B cell (primary cell): Measurements from ENCODE around the gene ABCA1. TPM values are rescaled to one million over a fixed set of nuclear protein-coding genes. Genes with fewer than 3 reads are reported as not detected.

ENCODE experiments used
- ATAC-seq: fragments of 200-7000 bp; cut with Tn5 transposase; one replicate; pipeline ENCODE4 v1.10.0; 2021; ENCODE audit warnings: low read depth, mild to moderate bottlenecking, moderate number of reproducible peaks, moderate library complexity
- CTCF ChIA-PET: fragments of 350-600 bp; sonication (Branson Sonifier 250); formaldehyde crosslinking; loops from one replicate; lab custom pipeline; 2021; ENCODE audit warnings: antibody characterized with exemption, inconsistent platforms; lab: Charles Lee
- POLR2A ChIA-PET: fragments of 350-600 bp; sonication (Branson Sonifier 250); formaldehyde crosslinking; loops from one replicate; lab custom pipeline; 2021; ENCODE audit warnings: antibody characterized with exemption; lab: Charles Lee
- DNase-seq: peaks from one replicate; pipeline ENCODE4 v3.0.0; 2013
- H2AFZ ChIP-seq: 2 replicates; pipeline ENCODE4 v1.6.1; 2012; ENCODE audit warnings: mild to moderate bottlenecking, low read depth, low read length; ENCODE audit not compliant: insufficient read depth, poor library complexity, severe bottlenecking
- H3K27ac ChIP-seq, 2 donors: 1 replicate in 1 of 2; 2 replicates in 1 of 2; pipeline ENCODE4 v1.5.1; 2012 to 2013; ENCODE audit warnings: low read length in 2 of 2, mild to moderate bottlenecking in 2 of 2, moderate library complexity in 1 of 2
- H3K27me3 ChIP-seq, 4 experiments: fragments of 200-600 bp in 1 of 4; sonication (generic) in 1 of 4; replicated peaks in 1 of 4; 1 replicate in 2 of 4; 2 replicates in 2 of 4; pipeline versions ENCODE4 v1.6.1 to v1.7.0; 2013 to 2016; ENCODE audit warnings: low read length in 3 of 4, mild to moderate bottlenecking in 2 of 4, mixed read lengths in 1 of 4, moderate library complexity in 1 of 4; ENCODE audit not compliant: insufficient read depth in 4 of 4, control insufficient read depth in 3 of 4; ENCODE audit errors: control extremely low read depth in 1 of 4
- H3K36me3 ChIP-seq, 2 experiments: replicated peaks in 1 of 2; 1 replicate in 1 of 2; 2 replicates in 1 of 2; pipeline versions ENCODE4 v1.6.1 to v1.7.1; 2013; ENCODE audit warnings: low read length in 1 of 2; ENCODE audit not compliant: insufficient read depth in 2 of 2, control insufficient read depth in 1 of 2; ENCODE audit errors: control extremely low read depth in 1 of 2, extremely low read depth in 1 of 2
- H3K4me1 ChIP-seq, 2 donors: fragments of 200-600 bp in 1 of 2; sonication (generic) in 1 of 2; 1 replicate in 1 of 2; 2 replicates in 1 of 2; pipeline versions ENCODE4 v1.5.1 to v1.6.1; 2013 to 2017; ENCODE audit warnings: low read length in 2 of 2; ENCODE audit not compliant: control insufficient read depth in 2 of 2, insufficient read depth in 2 of 2
- H3K4me2 ChIP-seq: replicated peaks from 2 replicates; pipeline ENCODE3; 2012; ENCODE audit warnings: mild to moderate bottlenecking, low read depth, low read length; ENCODE audit not compliant: poor library complexity, severe bottlenecking
- H3K4me3 ChIP-seq, 5 experiments: fragments of 200-600 bp in 1 of 5; sonication (generic) in 1 of 5; 1 replicate in 3 of 5; 2 replicates in 2 of 5; pipeline versions ENCODE4 v1.5.1 to v1.7.0; 2011 to 2016; ENCODE audit warnings: low read length in 4 of 5, mild to moderate bottlenecking in 4 of 5, low read depth in 2 of 5, control low read depth in 1 of 5, moderate library complexity in 1 of 5; ENCODE audit not compliant: insufficient read depth in 1 of 5; ENCODE audit errors: control extremely low read depth in 1 of 5, extremely low read depth in 1 of 5
- H3K79me2 ChIP-seq: fragments of 200-600 bp; sonication (generic); one replicate; pipeline ENCODE4 v1.6.0; 2016; ENCODE audit warnings: low read length; ENCODE audit not compliant: control insufficient read depth, insufficient read depth
- H3K9ac ChIP-seq: fragments of 200-600 bp; sonication (generic); 2 replicates; pipeline ENCODE4 v1.6.1; 2017; ENCODE audit warnings: mild to moderate bottlenecking, low read length, moderate library complexity
- H3K9me3 ChIP-seq, 3 donors: one replicate each; pipeline versions ENCODE4 v1.6.1 to v1.7.1; 2013; ENCODE audit warnings: low read length in 2 of 3; ENCODE audit not compliant: control insufficient read depth in 2 of 3, insufficient read depth in 1 of 3; ENCODE audit errors: control extremely low read depth in 1 of 3
- H4K20me1 ChIP-seq: 2 replicates; pipeline ENCODE4 v1.6.0; 2012; ENCODE audit warnings: mild to moderate bottlenecking, low read length; ENCODE audit not compliant: insufficient read depth, control insufficient read depth, poor library complexity, severe bottlenecking
- H3K27ac Mint-ChIP-seq: one replicate; pipeline ENCODE4 v1.8.0; 2021; ENCODE audit warnings: mixed read lengths
- H3K27me3 Mint-ChIP-seq: one replicate; pipeline ENCODE4 v1.8.0; 2021; ENCODE audit warnings: mixed read lengths
- H3K4me1 Mint-ChIP-seq: one replicate; pipeline ENCODE4 v1.8.0; 2021; ENCODE audit warnings: mixed read lengths
- H3K4me3 Mint-ChIP-seq: one replicate; pipeline ENCODE4 v1.8.0; 2021; ENCODE audit warnings: mixed read lengths
- H3K9me3 Mint-ChIP-seq: one replicate; pipeline ENCODE4 v1.8.0; 2022; ENCODE audit warnings: mixed read lengths; ENCODE audit not compliant: insufficient read depth
- EZH2 ChIP-seq: IDR thresholded peaks from 2 replicates; pipeline ENCODE4 v1.6.1; 2012; ENCODE audit warnings: borderline replicate concordance, low read depth, mild to moderate bottlenecking, moderate library complexity, low read length; ENCODE audit not compliant: insufficient read depth, poor library complexity, severe bottlenecking
- WGBS: methylation state at CpG from one replicate; pipeline ENCODE4 v1.1.5; 2013; ENCODE audit warnings: missing lambda C conversion rate; ENCODE audit not compliant: insufficient coverage; 5-methylcytosine and 5-hydroxymethylcytosine counted together
- intact Hi-C: fragments of 100-400 bp; cut with micrococcal nuclease; formaldehyde crosslinking; loops from one replicate; pipeline ENCODE4 v1.10.0; 2022
- polyA plus RNA-seq: library from polyadenylated mRNA; depleted of rRNA; stranded (reverse); fragments of >200 nt; gene quantifications from 2 replicates; pipeline ENCODE4 v1.2.3, GENCODE V29; 2012
- total RNA-seq, 2 donors: library from RNA; stranded (reverse); fragments of 120-200 nt in 1 of 2; gene quantifications; 1 replicate in 1 of 2; 2 replicates in 1 of 2; pipeline versions ENCODE4 v1.2.3 to v1.2.4, GENCODE V29; 2013 to 2022
- TF ChIP-seq, protein P1 (sequence below): fragments of 200-600 bp; IDR thresholded peaks from one replicate; pipeline ENCODE4 v1.8.0; 2022; ENCODE audit warnings: antibody characterized with exemption, mild to moderate bottlenecking

Gene ABCA1
- total and polyA plus RNA-seq, 2 donors (not counting 1 experiment from before 2014, with no cell fraction given), result 5.2 to 24.0 TPM

DNA sequence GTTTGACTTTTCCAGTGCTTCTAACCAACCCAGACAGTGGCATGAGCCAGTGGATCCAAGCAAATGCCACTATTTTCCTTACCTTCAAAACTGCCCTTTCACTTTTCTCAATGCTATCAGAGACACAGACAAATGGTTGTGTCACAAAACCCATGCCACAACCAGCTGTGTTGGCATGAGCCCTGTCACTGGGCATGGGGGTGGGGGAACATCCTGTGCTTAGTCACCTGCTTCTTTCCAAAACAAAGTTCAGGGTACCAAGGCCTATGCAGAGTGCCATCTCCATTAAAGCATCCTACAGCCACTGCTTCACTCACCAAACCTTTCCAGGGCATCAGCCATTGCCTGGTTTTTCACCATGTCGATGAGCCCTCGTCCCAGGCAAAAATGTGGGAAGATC lies 133.9 kb downstream of the ABCA1 start:
- H3K9me3 Mint-ChIP-seq, result no peaks in the 10 kb centered on the region
- H3K4me3 Mint-ChIP-seq, result no peak overlapping the region
- H3K27me3 Mint-ChIP-seq, result no peaks in the 10 kb centered on the region
- Histone ChIP-seq H3K27ac (no peak overlapping the region), H3K36me3 (peaks cover 6 to 91% of the 10 kb centered on the region in 2 experiments), H3K4me2 (no peak overlapping the region), H2AFZ (no peak overlapping the region), H3K4me1 (no peaks in the 10 kb centered on the region), H3K9ac (no peak overlapping the region), H3K9me3 (no peaks in the 10 kb centered on the region), H3K27me3 (no peaks in the 10 kb centered on the region), H3K79me2 (no peaks in the 10 kb centered on the region), H3K4me3 (no peak overlapping the region), H4K20me1 (no peaks in the 10 kb centered on the region)
- no peaks in the 10 kb centered on the region for H3K4me1 Mint-ChIP-seq
- intact Hi-C loops, result no loop called here
- POLR2A ChIA-PET, result interaction anchor here (0.7 kb wide), 1 partner anchor 59 kb away, joined by 7 read pairs; no protein-coding TSS in a partner anchor
- CTCF ChIA-PET, result no interaction called here
- no CpG with 5 or more reads among the region's 2 CpGs for WGBS
- no peak overlapping the region for H3K27ac Mint-ChIP-seq
- DNase-seq (no peak), ATAC-seq (no peak)
- no peak for TF ChIP-seq EZH2
- TF ChIP-seq, protein P1, sequence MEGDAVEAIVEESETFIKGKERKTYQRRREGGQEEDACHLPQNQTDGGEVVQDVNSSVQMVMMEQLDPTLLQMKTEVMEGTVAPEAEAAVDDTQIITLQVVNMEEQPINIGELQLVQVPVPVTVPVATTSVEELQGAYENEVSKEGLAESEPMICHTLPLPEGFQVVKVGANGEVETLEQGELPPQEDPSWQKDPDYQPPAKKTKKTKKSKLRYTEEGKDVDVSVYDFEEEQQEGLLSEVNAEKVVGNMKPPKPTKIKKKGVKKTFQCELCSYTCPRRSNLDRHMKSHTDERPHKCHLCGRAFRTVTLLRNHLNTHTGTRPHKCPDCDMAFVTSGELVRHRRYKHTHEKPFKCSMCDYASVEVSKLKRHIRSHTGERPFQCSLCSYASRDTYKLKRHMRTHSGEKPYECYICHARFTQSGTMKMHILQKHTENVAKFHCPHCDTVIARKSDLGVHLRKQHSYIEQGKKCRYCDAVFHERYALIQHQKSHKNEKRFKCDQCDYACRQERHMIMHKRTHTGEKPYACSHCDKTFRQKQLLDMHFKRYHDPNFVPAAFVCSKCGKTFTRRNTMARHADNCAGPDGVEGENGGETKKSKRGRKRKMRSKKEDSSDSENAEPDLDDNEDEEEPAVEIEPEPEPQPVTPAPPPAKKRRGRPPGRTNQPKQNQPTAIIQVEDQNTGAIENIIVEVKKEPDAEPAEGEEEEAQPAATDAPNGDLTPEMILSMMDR, result no peak

DNA sequence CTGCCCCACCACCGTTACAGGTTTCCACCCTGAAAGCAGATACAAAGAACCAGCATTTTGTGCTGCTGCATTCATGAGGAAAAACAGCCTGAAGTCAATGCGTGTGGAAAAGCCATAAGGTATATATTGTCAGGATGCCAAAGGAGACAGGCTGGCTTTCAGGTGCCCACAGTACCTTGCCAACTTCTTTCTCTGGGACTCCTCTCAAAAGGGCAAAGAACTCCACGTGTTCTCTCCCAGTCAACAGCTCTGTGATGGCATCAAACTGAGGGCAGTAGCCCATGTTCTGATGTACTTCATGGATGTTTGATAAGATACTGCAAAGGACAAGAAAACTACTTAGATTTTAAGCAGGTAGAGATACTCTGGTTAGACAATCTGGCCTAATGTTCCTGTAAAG lies 139.7 kb downstream of the ABCA1 start:
- POLR2A ChIA-PET, result no interaction called here
- DNase-seq (no peak), ATAC-seq (no peak)
- Mint-ChIP-seq H3K4me3 (no peak overlapping the region), H3K4me1 (peaks cover 14% of the 10 kb centered on the region), H3K27me3 (no peaks in the 10 kb centered on the region), H3K9me3 (no peaks in the 10 kb centered on the region), H3K27ac (no peak overlapping the region)
- no peak overlapping the region for H3K27ac ChIP-seq
- no peak overlapping the region for H3K4me2 ChIP-seq
- no peak overlapping the region for H3K4me3 ChIP-seq
- intact Hi-C loops, result no loop called here
- no peaks in the 10 kb centered on the region for H4K20me1 ChIP-seq
- no peak for TF ChIP-seq EZH2
- TF ChIP-seq, protein P1, result no peak
- H3K36me3 ChIP-seq, result peaks cover 9 to 77% of the 10 kb centered on the region in 2 experiments
- H3K4me1 ChIP-seq, result peaks cover 4 to 12% of the 10 kb centered on the region in 2 donors
- CTCF ChIA-PET, result no interaction called here
- no CpG with 5 or more reads among the region's 3 CpGs for WGBS
- no peaks in the 10 kb centered on the region for H3K79me2 ChIP-seq
- H3K9me3 ChIP-seq, result no peaks in the 10 kb centered on the region
- H2AFZ ChIP-seq, result no peak overlapping the region
- no peak overlapping the region for H3K9ac ChIP-seq
- no peaks in the 10 kb centered on the region for H3K27me3 ChIP-seq
